HG03378 (cell line): ENCODE measurements around the gene PHF21B.

ENCODE experiments used
- ATAC-seq: cut with Tn5 transposase; IDR thresholded peaks from one replicate; pipeline ENCODE4 v1.9.1; 2021; ENCODE audit warnings: mild to moderate bottlenecking, moderate library complexity; ENCODE audit not compliant: unreplicated experiment

The PHF21B gene

GRCh38 chr22:44940130-44940529, 69.7 kb downstream of the PHF21B start:
- ATAC-seq: no peak

DNA sequence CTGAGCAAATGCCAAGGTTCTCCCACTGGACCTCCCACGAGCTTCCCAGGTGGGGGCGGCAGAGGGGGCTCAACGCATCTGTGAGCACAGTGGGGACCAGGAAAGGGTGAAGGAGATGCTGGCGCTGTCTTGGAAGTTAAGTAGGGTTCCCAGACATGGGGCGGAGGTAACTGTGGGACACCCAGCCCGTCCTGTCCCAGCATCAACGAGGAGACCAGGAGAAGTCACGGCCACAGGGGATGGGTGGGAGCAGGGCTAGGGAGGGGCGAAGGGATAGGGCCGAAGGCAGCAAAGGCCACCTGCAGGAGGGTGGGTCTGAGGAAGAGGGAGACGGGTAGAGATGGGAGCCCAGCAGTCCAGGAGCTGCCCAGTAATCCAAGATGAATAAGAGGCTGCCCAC, 70.4 kb downstream of the PHF21B start:
- ATAC-seq: no peak

DNA sequence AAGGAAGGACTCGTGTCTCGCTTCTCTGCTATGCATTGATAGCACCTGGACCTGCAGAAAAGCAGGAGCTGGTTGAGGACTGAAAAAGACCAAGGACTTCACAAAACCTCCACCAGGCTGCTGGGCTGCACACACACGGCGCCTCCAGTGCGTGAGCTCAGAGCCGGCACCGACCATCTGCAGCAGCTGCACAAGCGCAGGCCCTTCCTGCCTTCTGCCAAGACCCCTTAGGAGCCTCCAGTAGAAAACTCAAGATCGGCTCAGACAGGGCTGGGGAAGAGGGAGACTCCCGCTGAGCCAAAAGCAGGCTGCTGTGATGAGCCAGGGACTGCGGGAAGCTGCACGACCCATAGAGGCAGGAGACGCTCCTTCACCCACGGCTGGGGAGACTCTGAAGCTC, 70.9 kb downstream of the PHF21B start:
- ATAC-seq: no peak

- no peak for ATAC-seq
Observed at GRCh38 chr22:44937216-44937615, 72.6 kb downstream of the PHF21B start.

DNA sequence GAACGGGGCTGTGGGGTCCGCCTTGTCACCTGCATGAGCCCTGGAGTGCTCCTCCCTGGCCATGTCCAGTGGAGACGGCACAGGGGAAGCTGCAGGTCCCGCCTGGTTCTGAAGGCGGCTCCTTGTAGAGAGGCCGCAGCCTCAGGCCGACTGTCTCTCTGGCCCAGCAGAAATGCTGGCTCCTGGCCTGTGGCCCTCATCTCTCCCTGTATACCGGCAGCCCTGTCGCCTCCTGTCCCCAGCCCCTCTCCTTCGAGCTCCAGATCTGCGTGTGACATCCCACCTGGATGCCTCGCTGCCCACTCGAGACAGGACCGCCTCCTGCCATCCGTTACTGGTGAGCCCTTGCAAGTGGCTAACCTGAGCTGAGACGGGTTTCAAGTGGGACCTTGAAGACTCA, 73.6 kb downstream of the PHF21B start:
- no peak for ATAC-seq

- no peak for ATAC-seq
Observed at GRCh38 chr22:44935724-44936123, 74.1 kb downstream of the PHF21B start.

DNA sequence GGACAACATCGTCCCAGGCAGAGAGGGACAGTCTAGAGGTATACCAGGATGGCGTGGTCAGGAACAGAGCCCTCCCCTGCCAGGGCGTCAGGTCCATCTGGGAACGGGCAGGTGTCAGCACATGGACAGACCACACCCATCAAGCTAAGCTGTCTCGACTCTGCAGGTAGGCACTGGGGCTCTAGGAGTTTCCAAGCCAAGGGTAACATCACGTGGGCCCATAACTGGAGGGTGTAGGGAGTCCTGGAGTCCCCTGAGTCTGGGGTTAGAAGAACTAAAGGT, 75.4 kb downstream of the PHF21B start:
- ATAC-seq: no peak

- ATAC-seq: no peak
Observed at GRCh38 chr22:44933666-44934453, 75.9 kb downstream of the PHF21B start.

DNA sequence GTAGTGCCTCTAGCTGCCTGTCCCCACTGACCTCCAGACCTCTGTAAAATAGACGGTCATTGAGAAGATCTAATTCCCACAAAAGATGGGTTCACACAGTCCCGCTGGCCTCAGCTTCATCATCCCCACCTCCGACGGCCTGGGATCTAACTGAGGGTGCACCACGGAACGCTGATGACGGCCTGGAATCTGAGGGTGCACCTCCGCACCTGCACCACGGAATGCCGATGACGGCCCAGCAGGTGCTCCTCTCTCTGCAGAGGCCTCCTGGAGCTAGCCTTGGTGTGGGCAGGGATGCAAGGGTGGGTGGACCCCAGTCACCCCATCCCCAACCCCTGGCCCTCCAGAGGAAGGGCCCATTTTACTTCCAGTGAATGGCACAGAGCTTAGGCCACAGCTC, 77.3 kb downstream of the PHF21B start:
- ATAC-seq: no peak

DNA sequence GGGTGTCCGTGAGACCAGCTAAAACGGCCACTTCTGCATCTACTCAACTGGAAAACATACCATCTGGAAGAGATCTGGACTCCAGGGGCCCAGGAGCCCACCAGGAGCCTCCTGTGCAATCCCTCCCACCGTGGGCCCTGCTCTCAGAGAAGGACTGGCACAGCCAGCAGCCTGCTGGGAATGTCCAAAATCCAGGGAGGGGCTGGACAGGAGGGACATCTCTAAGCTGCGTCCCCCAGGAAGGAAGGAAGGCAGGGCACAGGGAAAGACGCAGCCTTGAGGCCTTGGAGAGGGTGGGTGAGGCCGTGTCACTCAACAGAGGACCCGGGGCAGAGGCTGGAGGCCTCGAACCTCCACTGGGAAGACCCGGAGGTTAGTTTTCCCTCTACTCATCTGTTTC, 78.0 kb downstream of the PHF21B start:
- ATAC-seq: no peak

DNA sequence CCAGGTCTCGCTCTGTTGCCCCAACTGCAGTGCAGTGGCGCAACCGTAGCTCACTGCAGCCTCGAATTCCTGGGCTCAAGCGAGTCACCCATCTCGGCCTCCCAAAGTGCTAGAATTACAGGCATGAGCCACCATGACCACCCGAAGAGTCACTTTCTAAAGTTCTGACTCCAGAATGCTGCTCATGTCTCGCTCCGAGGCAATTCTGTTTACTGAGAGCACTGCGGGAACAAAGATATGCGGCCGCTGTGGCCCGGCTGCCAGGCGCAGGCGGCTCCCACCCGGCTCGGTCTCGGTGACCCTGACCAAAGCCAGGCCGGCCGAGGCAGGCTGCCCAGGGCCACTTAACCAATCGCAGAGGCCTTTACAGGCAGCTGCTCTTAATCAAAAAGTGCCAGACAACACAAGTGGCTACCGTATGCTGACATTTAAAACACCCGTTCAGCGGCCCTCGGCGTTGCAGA, 78.7 kb downstream of the PHF21B start:
- no peak for ATAC-seq

DNA sequence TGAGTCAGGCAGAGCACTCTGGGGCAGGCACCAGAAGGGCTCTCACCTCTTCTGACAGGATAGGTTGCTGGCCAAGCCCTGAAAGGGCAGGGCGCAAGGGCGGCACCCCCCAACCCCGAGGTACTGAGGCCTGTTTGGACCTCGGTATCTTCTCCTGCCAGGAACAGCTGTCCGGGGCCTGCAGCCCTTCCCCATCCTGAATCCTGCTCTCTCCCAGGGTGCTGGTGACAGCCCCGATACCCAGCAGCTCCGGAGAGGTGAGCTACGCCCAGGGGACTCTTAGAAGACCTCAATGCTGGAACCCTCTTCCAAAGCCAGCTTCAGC, 79.1 kb downstream of the PHF21B start:
- ATAC-seq: no peak

DNA sequence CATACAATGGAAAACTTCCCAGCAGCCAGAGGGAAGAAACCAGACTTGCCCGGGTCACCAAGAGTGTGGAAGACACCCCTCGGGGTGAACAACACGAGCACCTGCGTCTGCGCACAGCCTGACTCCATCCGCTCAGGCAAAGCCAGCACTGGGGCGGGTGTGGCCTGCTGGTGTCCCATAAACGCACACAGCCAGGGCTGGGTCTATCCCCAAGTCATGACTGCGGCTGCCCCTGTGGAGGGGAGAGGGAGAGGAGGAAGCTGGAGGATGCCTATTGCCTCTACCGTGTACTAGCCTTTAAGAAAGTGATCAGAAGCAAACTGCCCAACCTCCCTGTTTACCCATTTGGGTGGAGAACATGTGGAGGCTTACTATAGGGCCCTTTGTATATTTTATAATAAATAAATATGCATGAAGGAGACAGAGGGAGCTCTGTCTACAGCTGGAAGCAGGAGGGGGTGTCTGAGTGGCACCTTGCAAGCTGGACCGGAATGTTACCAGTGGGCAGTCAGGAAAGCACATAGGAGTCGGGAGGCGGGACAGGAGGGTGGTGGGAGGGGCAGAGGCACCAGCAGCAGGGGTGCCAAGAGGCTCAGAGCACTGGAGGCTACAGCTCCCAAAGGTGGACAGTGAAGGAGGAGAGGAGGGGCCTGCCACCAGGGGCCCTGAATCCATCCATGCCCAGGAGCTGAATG, 79.6 kb downstream of the PHF21B start:
- ATAC-seq: no peak

- no peak for ATAC-seq
Observed at GRCh38 chr22:44929359-44930015, 80.3 kb downstream of the PHF21B start.

DNA sequence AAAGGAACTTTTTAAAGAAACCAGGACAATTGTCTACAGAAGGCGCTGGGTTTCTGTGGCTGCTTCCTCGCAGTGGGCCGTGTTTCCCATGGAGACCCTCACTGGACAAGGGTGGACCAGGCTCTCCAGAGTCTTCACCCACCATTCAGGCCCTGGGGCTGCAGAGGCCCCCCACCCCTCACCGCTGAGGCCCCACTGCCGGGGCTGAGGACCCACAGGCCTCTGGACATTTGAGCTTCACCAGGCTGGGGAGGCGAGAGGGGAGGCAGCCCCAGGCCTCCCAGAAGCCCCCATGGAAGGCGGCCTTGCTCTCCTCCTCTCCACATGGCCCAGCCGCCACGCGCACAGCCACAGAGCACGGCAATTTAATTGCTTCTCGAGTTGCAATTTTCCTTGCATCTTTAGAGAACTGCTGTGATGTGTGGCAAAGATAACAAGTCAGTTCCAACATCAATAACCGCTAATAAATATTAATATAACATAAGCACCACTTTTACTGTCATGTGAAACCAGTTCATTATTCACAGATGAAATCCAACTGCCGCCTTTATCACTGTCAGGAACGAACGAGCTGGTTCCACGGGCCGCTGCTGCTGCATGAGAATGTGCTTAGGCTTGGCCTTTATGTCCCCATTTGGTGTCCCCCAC, 81.0 kb downstream of the PHF21B start:
- ATAC-seq: no peak

DNA sequence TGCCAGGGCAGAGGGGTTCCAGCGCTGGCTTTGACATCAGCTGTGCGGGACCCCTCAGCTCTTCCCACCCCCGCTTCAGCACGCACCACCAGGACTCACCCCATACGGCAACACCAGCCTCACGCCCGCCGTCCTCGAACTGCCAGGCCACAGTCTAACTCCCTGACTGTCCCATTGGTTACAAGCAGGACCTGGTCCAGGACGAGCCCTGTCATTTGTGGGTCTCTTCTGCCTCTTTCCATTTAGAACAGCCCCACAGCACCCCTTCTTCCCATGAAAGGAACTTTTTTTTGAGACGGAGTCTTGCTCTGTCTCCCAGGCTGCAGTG, 81.7 kb downstream of the PHF21B start:
- ATAC-seq: no peak

DNA sequence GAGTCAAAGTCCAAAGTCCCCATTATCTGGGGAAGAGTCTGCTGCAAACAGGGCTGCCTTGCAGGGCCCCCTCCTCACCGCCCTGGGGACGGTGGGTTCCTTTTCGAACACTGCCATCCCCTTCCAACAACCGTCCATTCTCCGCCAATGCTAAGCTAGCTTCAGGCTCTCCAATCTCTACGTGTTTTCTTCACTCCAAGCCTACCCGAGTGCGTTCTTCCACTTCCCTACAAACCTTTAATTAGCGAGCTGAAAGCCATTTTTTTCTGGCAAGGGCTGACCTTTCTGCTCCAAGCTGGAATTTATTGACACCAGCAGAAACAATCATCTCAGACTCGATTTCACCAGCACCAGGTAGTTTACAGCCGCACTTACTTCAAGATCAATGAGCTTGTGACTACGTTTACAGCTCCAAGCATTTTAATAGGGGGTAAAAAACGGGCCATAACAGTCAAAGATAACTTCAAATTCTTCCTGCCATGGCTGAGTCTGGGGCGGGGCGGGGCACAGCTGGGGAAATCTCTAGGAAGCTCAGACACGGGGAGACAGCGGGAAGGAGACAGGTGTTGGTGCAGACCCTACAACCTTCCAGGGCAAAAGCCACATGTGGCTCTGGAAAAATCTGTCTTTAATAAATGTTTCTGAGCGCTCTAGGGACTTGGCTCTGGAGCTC, 82.2 kb downstream of the PHF21B start:
- no peak for ATAC-seq

- ATAC-seq: no peak
Observed at GRCh38 chr22:44926491-44927415, 83.1 kb downstream of the PHF21B start.

GRCh38 chr22:44926124-44926475, 83.7 kb downstream of the PHF21B start:
- ATAC-seq: no peak

DNA sequence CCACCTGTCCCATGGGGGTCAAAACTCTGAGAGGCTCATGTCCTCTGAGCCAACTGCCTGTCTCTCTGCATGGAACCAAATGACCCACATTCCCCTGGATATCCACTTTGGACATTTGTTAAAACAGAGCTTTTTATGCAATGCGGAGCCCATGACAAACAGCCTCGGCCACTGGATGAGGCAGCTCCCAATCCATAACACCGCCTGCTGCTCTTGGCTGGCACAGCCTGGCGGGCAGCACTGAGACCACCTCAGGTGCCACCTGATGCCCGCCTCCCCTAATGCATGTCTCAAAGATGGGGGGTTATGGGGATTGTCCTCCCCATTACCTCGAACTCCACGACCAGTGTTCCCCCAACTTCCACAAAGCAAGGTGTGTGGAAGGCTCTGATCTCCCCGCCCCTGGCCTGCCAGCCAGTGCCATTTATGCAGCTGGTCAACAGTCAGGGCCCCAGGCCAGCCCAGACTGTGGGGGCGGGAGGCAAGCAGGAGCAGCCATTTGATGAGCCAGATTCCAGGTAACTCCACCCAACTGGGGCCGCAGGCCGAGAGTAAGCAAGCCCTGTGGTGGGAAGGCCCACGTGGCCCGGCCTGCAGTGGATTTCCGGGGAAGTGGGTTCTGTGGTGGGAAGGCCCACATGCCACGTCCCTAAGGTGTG, 84.2 kb downstream of the PHF21B start:
- ATAC-seq: no peak
